HL-60 (cell line): ENCODE data around the gene PPFIBP2.

ENCODE experiments used
- DNase-seq, 2 experiments: peaks; one replicate each; pipeline ENCODE4 v3.0.0-alpha.2; 2010 to 2020; ENCODE audit warnings: low read depth in 1 of 2, low spot score in 1 of 2
- H3K27ac ChIP-seq: fragments of 250-450 bp; sonication (Bioruptor Pico); replicated peaks from 2 replicates; pipeline ENCODE4 v1.5.1; 2020; ENCODE audit warnings: mild to moderate bottlenecking, moderate library complexity
- H3K27me3 ChIP-seq: fragments of 250-450 bp; sonication (Bioruptor Pico); 2 replicates; pipeline ENCODE4 v1.5.1; 2021; ENCODE audit warnings: mild to moderate bottlenecking, moderate library complexity; ENCODE audit not compliant: insufficient read depth, poor library complexity, severe bottlenecking
- H3K4me3 ChIP-seq: replicated peaks from 2 replicates; pipeline ENCODE4 v1.5.1; 2011; ENCODE audit warnings: mild to moderate bottlenecking, control low read depth, low read length; ENCODE audit not compliant: insufficient read depth
- CTCF ChIP-seq: IDR thresholded peaks from one replicate; pipeline ENCODE4 v1.5.1; 2011; ENCODE audit warnings: low read length, control low read depth, inconsistent platforms; ENCODE audit not compliant: insufficient read depth
- GABPA ChIP-seq: IDR thresholded peaks from 2 replicates; pipeline ENCODE4 v1.6.1; 2012; ENCODE audit warnings: low read depth
- POLR2AphosphoS5 ChIP-seq: IDR thresholded peaks from 2 replicates; pipeline ENCODE4 v1.6.1; 2012; ENCODE audit warnings: low read depth
- SPI1 ChIP-seq: IDR thresholded peaks from 2 replicates; pipeline ENCODE4 v1.6.1; 2012; ENCODE audit warnings: low read depth, mild to moderate bottlenecking, borderline replicate concordance
- TF ChIP-seq, protein P1 (sequence below): IDR thresholded peaks from 2 replicates; pipeline ENCODE4 v1.6.1; 2012; ENCODE audit warnings: low read depth; ENCODE audit not compliant: insufficient replicate concordance

The PPFIBP2 gene

DNA sequence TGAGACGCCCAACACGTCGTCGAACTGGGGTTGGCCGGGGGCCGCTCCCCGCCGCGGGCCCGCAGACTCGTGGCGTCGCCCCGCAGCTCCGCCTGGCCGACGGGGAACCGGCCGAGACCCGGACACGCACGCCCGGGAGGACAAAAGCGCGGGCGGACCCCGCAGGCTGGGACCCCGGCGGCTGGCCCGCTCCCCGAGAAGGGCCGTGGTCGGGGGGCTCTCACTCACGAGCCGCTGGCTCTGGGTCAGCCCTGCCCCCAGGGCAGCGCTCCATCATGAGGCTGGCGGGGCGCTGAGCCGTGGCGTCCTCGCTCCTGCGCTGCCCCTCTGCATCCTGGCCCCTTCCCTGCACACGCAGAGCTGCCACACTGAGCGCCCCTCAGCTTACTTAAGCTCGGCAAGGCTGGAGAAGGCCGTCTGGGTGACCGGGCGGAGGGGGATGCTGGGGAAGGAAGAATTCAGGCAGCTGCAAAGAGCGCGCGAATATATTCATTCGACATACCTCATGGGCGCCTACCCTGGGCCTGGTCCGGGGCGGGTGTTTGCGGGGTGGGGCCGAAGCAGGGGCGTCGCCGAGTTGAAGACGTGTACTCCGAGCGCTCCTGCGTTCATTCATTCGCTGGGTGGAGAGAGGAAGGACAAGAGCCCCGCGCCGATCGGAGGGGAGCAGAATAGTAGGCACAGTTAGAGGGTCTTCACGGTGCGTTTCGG, 160.1 kb downstream of the PPFIBP2 start:
- TF ChIP-seq GABPA (no peak), CTCF (no peak), SPI1 (no peak), POLR2AphosphoS5 (no peak)
- TF ChIP-seq, protein P1, sequence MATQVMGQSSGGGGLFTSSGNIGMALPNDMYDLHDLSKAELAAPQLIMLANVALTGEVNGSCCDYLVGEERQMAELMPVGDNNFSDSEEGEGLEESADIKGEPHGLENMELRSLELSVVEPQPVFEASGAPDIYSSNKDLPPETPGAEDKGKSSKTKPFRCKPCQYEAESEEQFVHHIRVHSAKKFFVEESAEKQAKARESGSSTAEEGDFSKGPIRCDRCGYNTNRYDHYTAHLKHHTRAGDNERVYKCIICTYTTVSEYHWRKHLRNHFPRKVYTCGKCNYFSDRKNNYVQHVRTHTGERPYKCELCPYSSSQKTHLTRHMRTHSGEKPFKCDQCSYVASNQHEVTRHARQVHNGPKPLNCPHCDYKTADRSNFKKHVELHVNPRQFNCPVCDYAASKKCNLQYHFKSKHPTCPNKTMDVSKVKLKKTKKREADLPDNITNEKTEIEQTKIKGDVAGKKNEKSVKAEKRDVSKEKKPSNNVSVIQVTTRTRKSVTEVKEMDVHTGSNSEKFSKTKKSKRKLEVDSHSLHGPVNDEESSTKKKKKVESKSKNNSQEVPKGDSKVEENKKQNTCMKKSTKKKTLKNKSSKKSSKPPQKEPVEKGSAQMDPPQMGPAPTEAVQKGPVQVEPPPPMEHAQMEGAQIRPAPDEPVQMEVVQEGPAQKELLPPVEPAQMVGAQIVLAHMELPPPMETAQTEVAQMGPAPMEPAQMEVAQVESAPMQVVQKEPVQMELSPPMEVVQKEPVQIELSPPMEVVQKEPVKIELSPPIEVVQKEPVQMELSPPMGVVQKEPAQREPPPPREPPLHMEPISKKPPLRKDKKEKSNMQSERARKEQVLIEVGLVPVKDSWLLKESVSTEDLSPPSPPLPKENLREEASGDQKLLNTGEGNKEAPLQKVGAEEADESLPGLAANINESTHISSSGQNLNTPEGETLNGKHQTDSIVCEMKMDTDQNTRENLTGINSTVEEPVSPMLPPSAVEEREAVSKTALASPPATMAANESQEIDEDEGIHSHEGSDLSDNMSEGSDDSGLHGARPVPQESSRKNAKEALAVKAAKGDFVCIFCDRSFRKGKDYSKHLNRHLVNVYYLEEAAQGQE = no peak
- Histone ChIP-seq H3K27me3 (peaks cover 9% of the 10 kb centered on the region), H3K27ac (no peak overlapping the region), H3K4me3 (no peak overlapping the region)
- no peak for DNase-seq

DNA sequence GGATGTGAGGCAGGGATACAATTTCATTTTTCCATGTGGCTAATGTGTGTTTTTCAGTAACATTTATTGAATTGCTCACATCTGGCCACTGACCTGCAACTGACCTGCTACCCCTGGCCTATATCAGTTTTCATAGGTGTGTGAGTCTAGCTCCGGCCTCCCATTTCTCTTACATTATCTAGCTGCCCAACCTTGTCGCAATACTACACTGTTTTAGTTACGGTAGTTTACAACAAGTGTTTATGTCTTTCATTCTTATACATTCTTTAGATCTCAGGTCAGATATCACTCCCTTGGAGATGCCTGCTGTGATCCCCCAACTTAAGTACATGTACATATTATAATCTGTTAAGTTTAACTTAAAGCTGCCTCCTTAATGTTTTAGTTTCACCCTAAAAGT, 161.8 kb downstream of the PPFIBP2 start:
- H3K27ac ChIP-seq = no peak overlapping the region
- TF ChIP-seq GABPA (no peak), SPI1 (no peak), CTCF (no peak)
- TF ChIP-seq, protein P1 = no peak
- no peak overlapping the region for H3K4me3 ChIP-seq
- no peak for DNase-seq
- peaks cover 9% of the 10 kb centered on the region for H3K27me3 ChIP-seq

GRCh38 chr11:7677071-7677470, 163.3 kb downstream of the PPFIBP2 start:
- TF ChIP-seq CTCF (no peak), SPI1 (peak; percentile 89)
- TF ChIP-seq, protein P1 = no peak
- Histone ChIP-seq H3K27ac (no peak overlapping the region), H3K4me3 (no peak overlapping the region), H3K27me3 (peaks cover 9% of the 10 kb centered on the region)
- no peak for DNase-seq
